H1 (cell line): Measurements from ENCODE around the gene COCH. TPM values are rescaled to one million over a fixed set of nuclear protein-coding genes. Genes with fewer than 3 reads are reported as not detected.

ENCODE experiments used
- CTCF ChIA-PET: fragments of 300-600 bp; sonication (Branson Sonifier 250); formaldehyde crosslinking; loops from one replicate; lab custom pipeline; 2021; ENCODE audit not compliant: partially characterized antibody; lab: Charles Lee
- POLR2A ChIA-PET: fragments of 300-600 bp; sonication (Branson Sonifier 250); formaldehyde crosslinking; loops from one replicate; lab custom pipeline; 2021; ENCODE audit warnings: inconsistent platforms; ENCODE audit not compliant: partially characterized antibody; lab: Charles Lee
- DNase-seq, 2 experiments: peaks; one replicate each; pipeline versions ENCODE4 v3.0.0 to v3.0.0-alpha.2; 2010 to 2022; ENCODE audit warnings: low spot score in 2 of 2, low read depth in 1 of 2, mixed read lengths in 1 of 2
- FAIRE-seq: peaks from 2 replicates; lab custom pipeline; 2011; peaks lifted over from hg19 to GRCh38; lab: Jason Lieb, UNC
- H2AFZ ChIP-seq: 2 replicates; pipeline ENCODE4 v1.8.1; 2012; ENCODE audit warnings: low read length, inconsistent platforms
- H2AK5ac ChIP-seq: 2 replicates; pipeline ENCODE4 v1.6.1; 2013; ENCODE audit warnings: low read depth, low read length
- H2BK120ac ChIP-seq: replicated peaks from 2 replicates; pipeline ENCODE3; 2013; ENCODE audit warnings: low read depth, low read length, inconsistent platforms
- H2BK12ac ChIP-seq: 2 replicates; pipeline ENCODE4 v1.6.1; 2013; ENCODE audit warnings: low read depth, low read length
- H2BK15ac ChIP-seq: 2 replicates; pipeline ENCODE4 v1.6.1; 2013; ENCODE audit warnings: low read length
- H2BK20ac ChIP-seq: 2 replicates; pipeline ENCODE4 v1.6.1; 2013; ENCODE audit warnings: low read length
- H2BK5ac ChIP-seq: 2 replicates; pipeline ENCODE4 v1.6.1; 2013; ENCODE audit warnings: low read depth, low read length
- H3K14ac ChIP-seq: 2 replicates; pipeline ENCODE4 v1.6.1; 2013; ENCODE audit warnings: inconsistent platforms; ENCODE audit not compliant: insufficient read length
- H3K18ac ChIP-seq: 2 replicates; pipeline ENCODE4 v1.6.1; 2013; ENCODE audit warnings: low read length; ENCODE audit errors: extremely low read depth
- H3K23ac ChIP-seq: 2 replicates; pipeline ENCODE4 v1.6.1; 2013; ENCODE audit warnings: inconsistent platforms; ENCODE audit not compliant: insufficient read length
- H3K23me2 ChIP-seq: 2 replicates; pipeline ENCODE4 v1.6.1; 2013; ENCODE audit warnings: low read depth, low read length
- H3K27ac ChIP-seq: 2 replicates; pipeline ENCODE4 v1.6.1; 2011; ENCODE audit warnings: low read depth, low read length, inconsistent platforms
- H3K27me3 ChIP-seq, 4 experiments: replicated peaks in 1 of 4; 1 replicate in 1 of 4; 2 replicates in 3 of 4; pipeline versions ENCODE4 v1.6.1 to v1.8.1; 2011 to 2013; ENCODE audit warnings: low read length in 3 of 4, mild to moderate bottlenecking in 3 of 4, inconsistent platforms in 2 of 4, mixed read lengths in 2 of 4, moderate library complexity in 1 of 4; ENCODE audit not compliant: control insufficient read depth in 3 of 4, insufficient read depth in 3 of 4; ENCODE audit errors: extremely low read depth in 1 of 4
- H3K36me3 ChIP-seq, 4 experiments: 2 replicates each; pipeline versions ENCODE4 v1.6.1 to v1.8.1; 2011 to 2013; ENCODE audit warnings: mild to moderate bottlenecking in 4 of 4, low read length in 3 of 4, moderate library complexity in 2 of 4, control low read depth in 1 of 4, inconsistent platforms in 1 of 4; ENCODE audit not compliant: insufficient read depth in 4 of 4, control insufficient read depth in 2 of 4
- H3K4ac ChIP-seq: replicated peaks from 2 replicates; pipeline ENCODE3; 2013; ENCODE audit warnings: low read length, low read depth, mixed read lengths, inconsistent platforms; ENCODE audit not compliant: insufficient read length
- H3K4me1 ChIP-seq, 4 experiments: replicated peaks in 1 of 4; 1 replicate in 1 of 4; 2 replicates in 3 of 4; pipeline versions ENCODE4 v1.6.1 to v1.8.1; 2011 to 2013; ENCODE audit warnings: low read length in 3 of 4, inconsistent platforms in 2 of 4, mixed read lengths in 1 of 4; ENCODE audit not compliant: insufficient read depth in 4 of 4, control insufficient read depth in 3 of 4
- H3K4me2 ChIP-seq, 2 experiments: 2 replicates each; pipeline versions ENCODE4 v1.6.1 to v1.8.1; 2011 to 2013; ENCODE audit warnings: low read depth in 2 of 2, low read length in 2 of 2, control low read depth in 1 of 2, inconsistent platforms in 1 of 2, mild to moderate bottlenecking in 1 of 2; ENCODE audit not compliant: insufficient read depth in 1 of 2
- H3K4me3 ChIP-seq, 4 experiments: fragments of 200-600, 300-600 bp in 1 of 4; sonication (generic), shearing (Covaris generic), sonication (Bioruptor Twin) in 1 of 4; 2 replicates each; pipeline versions ENCODE4 v1.5.1 to v1.8.1; 2011 to 2016; ENCODE audit warnings: low read length in 4 of 4, low read depth in 3 of 4, control low read depth in 2 of 4, inconsistent platforms in 2 of 4, mild to moderate bottlenecking in 2 of 4, mixed read lengths in 1 of 4, moderate library complexity in 1 of 4; ENCODE audit not compliant: insufficient read depth in 2 of 4; ENCODE audit errors: extremely low read depth in 1 of 4
- H3K56ac ChIP-seq: replicated peaks from 2 replicates; pipeline ENCODE3; 2013; ENCODE audit warnings: low read depth, mild to moderate bottlenecking, mixed read lengths, low read length, inconsistent platforms; ENCODE audit not compliant: insufficient read length
- H3K79me1 ChIP-seq: 2 replicates; pipeline ENCODE4 v1.6.1; 2013; ENCODE audit warnings: low read depth, low read length, control low read depth
- H3K79me2 ChIP-seq, 2 experiments: 2 replicates each; pipeline versions ENCODE4 v1.6.1 to v1.8.1; 2012 to 2013; ENCODE audit warnings: low read length in 2 of 2, mild to moderate bottlenecking in 2 of 2, inconsistent platforms in 1 of 2; ENCODE audit not compliant: insufficient read depth in 2 of 2, control insufficient read depth in 1 of 2
- H3K9ac ChIP-seq, 4 experiments: replicated peaks in 1 of 4; 1 replicate in 1 of 4; 2 replicates in 3 of 4; pipeline versions ENCODE4 v1.6.1 to v1.8.1; 2011 to 2013; ENCODE audit warnings: low read depth in 3 of 4, low read length in 3 of 4, control low read depth in 2 of 4, mild to moderate bottlenecking in 2 of 4, moderate library complexity in 2 of 4, inconsistent platforms in 1 of 4; ENCODE audit errors: extremely low read depth in 1 of 4
- H3K9me3 ChIP-seq, 2 experiments: 2 replicates each; pipeline versions ENCODE4 v1.6.1 to v1.8.1; 2012 to 2013; ENCODE audit warnings: mild to moderate bottlenecking in 2 of 2, moderate library complexity in 2 of 2, control low read depth in 1 of 2, inconsistent platforms in 1 of 2, low read depth in 1 of 2, low read length in 1 of 2, mixed read lengths in 1 of 2; ENCODE audit not compliant: insufficient read depth in 2 of 2
- H4K20me1 ChIP-seq, 2 experiments: replicated peaks in 1 of 2; 2 replicates each; pipeline versions ENCODE3 to v1.8.1; 2011 to 2013; ENCODE audit warnings: inconsistent platforms in 2 of 2, low read length in 2 of 2, mild to moderate bottlenecking in 1 of 2; ENCODE audit not compliant: insufficient read depth in 2 of 2, control insufficient read depth in 1 of 2
- H4K5ac ChIP-seq: 2 replicates; pipeline ENCODE4 v1.6.1; 2013; ENCODE audit warnings: low read length, low read depth, mixed read lengths, inconsistent platforms; ENCODE audit not compliant: insufficient read length
- H4K8ac ChIP-seq: 2 replicates; pipeline ENCODE4 v1.8.0; 2013; ENCODE audit warnings: mild to moderate bottlenecking, moderate library complexity, low read length, inconsistent platforms; ENCODE audit not compliant: insufficient read depth; ENCODE audit errors: extremely low read depth
- H4K91ac ChIP-seq: replicated peaks from 2 replicates; pipeline ENCODE3; 2013; ENCODE audit warnings: low read length, mixed read lengths, inconsistent platforms; ENCODE audit not compliant: insufficient read length
- BACH1 ChIP-seq: IDR thresholded peaks from 2 replicates; pipeline ENCODE4 v1.6.1; 2012; ENCODE audit warnings: low read length, improper control_type of control experiment
- BCL11A ChIP-seq, 2 experiments: IDR thresholded peaks; one replicate each; pipeline ENCODE4 v1.6.1; 2011; ENCODE audit warnings: low read depth in 2 of 2, low read length in 2 of 2, mild to moderate bottlenecking in 2 of 2
- BRCA1 ChIP-seq: IDR thresholded peaks from 2 replicates; pipeline ENCODE4 v1.6.1; 2012; ENCODE audit warnings: low read depth, low read length, improper control_type of control experiment
- CHD2 ChIP-seq: IDR thresholded peaks from 2 replicates; pipeline ENCODE4 v1.6.1; 2012; ENCODE audit warnings: low read length, improper control_type of control experiment
- CREB1 ChIP-seq: IDR thresholded peaks from 2 replicates; pipeline ENCODE4 v1.6.1; 2012; ENCODE audit warnings: inconsistent platforms
- CTBP2 ChIP-seq: IDR thresholded peaks from 2 replicates; pipeline ENCODE4 v1.7.0; 2011; ENCODE audit warnings: borderline replicate concordance, mild to moderate bottlenecking, moderate library complexity, mixed read lengths, low read length; ENCODE audit not compliant: insufficient read depth, insufficient read length
- KDM5A ChIP-seq: fragments of 200-600 bp; IDR thresholded peaks from 2 replicates; pipeline ENCODE4 v1.7.1; 2012; ENCODE audit warnings: mild to moderate bottlenecking, low read length, inconsistent platforms, mixed read lengths
- MAFK ChIP-seq: IDR thresholded peaks from 2 replicates; pipeline ENCODE4 v1.6.1; 2012; ENCODE audit warnings: low read depth, mild to moderate bottlenecking, improper control_type of control experiment, low read length
- POU5F1 ChIP-seq: IDR thresholded peaks from 2 replicates; pipeline ENCODE4 v1.6.1; 2011; ENCODE audit warnings: low read depth, mild to moderate bottlenecking, low read length, moderate library complexity
- RAD21 ChIP-seq, 2 experiments: IDR thresholded peaks in 1 of 2; conservative IDR thresholded peaks in 1 of 2; 2 replicates each; pipeline ENCODE4 v1.6.1; 2011; ENCODE audit warnings: low read depth in 2 of 2, low read length in 2 of 2, improper control_type of control experiment in 1 of 2, inconsistent platforms in 1 of 2, mild to moderate bottlenecking in 1 of 2, moderate library complexity in 1 of 2
- SIX5 ChIP-seq: IDR thresholded peaks from 2 replicates; pipeline ENCODE4 v1.6.1; 2011; ENCODE audit warnings: mild to moderate bottlenecking, low read depth, low read length
- SRF ChIP-seq: IDR thresholded peaks from 2 replicates; pipeline ENCODE4 v1.6.1; 2011; ENCODE audit warnings: mild to moderate bottlenecking, low read depth, low read length, moderate library complexity
- YY1 ChIP-seq: IDR thresholded peaks from 2 replicates; pipeline ENCODE4 v1.6.1; 2011; ENCODE audit warnings: low read depth, mild to moderate bottlenecking, low read length
- WGBS, 2 experiments: shearing (Covaris generic) in 1 of 2; methylation state at CpG; one replicate each; pipeline versions ENCODE4 v1.1.6 to v1.1.7; 2013 to 2015; ENCODE audit warnings: low lambda C conversion rate in 2 of 2, mixed read lengths in 2 of 2, inconsistent platforms in 1 of 2, low coverage in 1 of 2, missing lambda C conversion rate in 1 of 2; ENCODE audit not compliant: insufficient replicate concordance in 2 of 2, insufficient coverage in 1 of 2, insufficient read length in 1 of 2; ENCODE audit errors: extremely low coverage in 1 of 2, missing lambda C conversion rate in 1 of 2; 5-methylcytosine and 5-hydroxymethylcytosine counted together
- polyA plus RNA-seq, 7 experiments: library from polyadenylated mRNA; depleted of rRNA in 3 of 7; stranded (reverse) in 5 of 7; unstranded in 2 of 7; fragments of >200 nt in 5 of 7; fragments of 200-250 nt in 2 of 7; gene quantifications; 1 replicate in 5 of 7; 2 replicates in 1 of 7; 4 replicates in 1 of 7; pipeline versions ENCODE4 v1.2.1 to v1.2.3, GENCODE V29; 2011 to 2013; ENCODE audit warnings: missing spikeins in 2 of 7, mixed read lengths in 2 of 7
- total RNA-seq: library from RNA; stranded (reverse); fragmentation: NEBNext Ultra II Directional; extraction: Animal tissue kit (Norgen Biotek cat#: 25700); gene quantifications from 2 replicates; pipeline ENCODE4 v1.2.1, GENCODE V29; 2021

Gene COCH
- total and polyA plus RNA-seq, 2 of the 8 experiments (the other 6 are each of a cell fraction or from before 2014, with no cell fraction given): 12.9 to 30.8 TPM

- no peaks in the 10 kb centered on the region for H3K27me3 ChIP-seq
- no peak overlapping the region for H2BK15ac ChIP-seq
- no peak overlapping the region for H2BK120ac ChIP-seq
- no peak for FAIRE-seq
- no peak overlapping the region for H3K56ac ChIP-seq
- H4K20me1 ChIP-seq: no peaks in the 10 kb centered on the region
- H3K27ac ChIP-seq: no peak overlapping the region
- H3K4me2 ChIP-seq: no peak overlapping the region
- ChIA-PET CTCF (no interaction called here), POLR2A (interaction anchor here (1.3 kb wide), 2 partner anchors 15 to 16 kb away, joined by 3 to 6 read pairs; no protein-coding TSS in a partner anchor)
- H4K5ac ChIP-seq: no peak overlapping the region
- no peak overlapping the region for H4K91ac ChIP-seq
- no peak overlapping the region for H3K4ac ChIP-seq
- no peaks in the 10 kb centered on the region for H3K79me2 ChIP-seq
- no peaks in the 10 kb centered on the region for H3K79me1 ChIP-seq
- no peaks in the 10 kb centered on the region for H3K23me2 ChIP-seq
- H4K8ac ChIP-seq: no peak overlapping the region
- no peak overlapping the region for H2BK5ac ChIP-seq
- H3K4me1 ChIP-seq: no peaks in the 10 kb centered on the region
- H2AK5ac ChIP-seq: no peak overlapping the region
- 89% methylated on average over 6 of the region's 6 CpGs; no CpG with 5 or more reads in 1 of the 2 experiments for WGBS, 2 experiments
- no peak overlapping the region for H3K23ac ChIP-seq
- no peak overlapping the region for H3K9ac ChIP-seq
- DNase-seq: no peak
- H2BK12ac ChIP-seq: no peak overlapping the region
- H3K9me3 ChIP-seq: no peaks in the 10 kb centered on the region
- no peak overlapping the region for H3K18ac ChIP-seq
- no peak overlapping the region for H2AFZ ChIP-seq
- no peak overlapping the region for H3K14ac ChIP-seq
- no peak overlapping the region for H3K4me3 ChIP-seq
- H3K36me3 ChIP-seq: no peaks in the 10 kb centered on the region
- no peak overlapping the region for H2BK20ac ChIP-seq
- TF ChIP-seq CTBP2: no peak
- TF ChIP-seq BRCA1: no peak
- no peak for TF ChIP-seq CREB1
- TF ChIP-seq CHD2: no peak
- TF ChIP-seq BACH1: no peak
- TF ChIP-seq SIX5: no peak
- no peak for TF ChIP-seq SRF
- TF ChIP-seq KDM5A: no peak
- TF ChIP-seq MAFK: no peak
- TF ChIP-seq RAD21 (IDR thresholded peaks at IDR 0.05 in 1 of 2, conservative IDR thresholded peaks at IDR 0.05 in 1 of 2; ENCODE audit: low read depth in 2 of 2, low read length in 2 of 2): no peak
- no peak for TF ChIP-seq BCL11A (IDR thresholded peaks at IDR 0.05; ENCODE audit: low read depth in 2 of 2, low read length in 2 of 2)
- TF ChIP-seq YY1: no peak
- no peak for TF ChIP-seq POU5F1
Measured at GRCh38 chr14:30855345-30856037, 18.9 kb upstream of the COCH start.
